AG04450 (cell line): ENCODE data around the gene ADARB2. TPM values are rescaled to one million over a fixed set of nuclear protein-coding genes. Genes with fewer than 3 reads are reported as not detected.

Source experiments
- CTCF ChIA-PET: fragments of 300-600, 350-600 bp; formaldehyde crosslinking; extraction: SDS; loops from one replicate; lab custom pipeline; 2022; ENCODE audit warnings: antibody characterized with exemption, inconsistent platforms; lab: Charles Lee
- POLR2A ChIA-PET: fragments of 350-600 bp; formaldehyde crosslinking; extraction: SDS; loops from one replicate; lab custom pipeline; 2021; ENCODE audit warnings: antibody characterized with exemption, inconsistent platforms; lab: Yijun Ruan, JAX
- DNase-seq: peaks from one replicate; pipeline ENCODE4 v3.0.0-alpha.2; 2011; ENCODE audit warnings: low read depth, low spot score
- H3K27ac ChIP-seq: one replicate; pipeline ENCODE4 v1.5.1; 2012; ENCODE audit warnings: low read depth, low read length, control low read depth
- H3K27me3 ChIP-seq: one replicate; pipeline ENCODE4 v1.6.0; 2012; ENCODE audit warnings: low read length; ENCODE audit not compliant: control insufficient read depth, insufficient read depth
- H3K4me3 ChIP-seq: 2 replicates; pipeline ENCODE4 v1.5.1; 2011; ENCODE audit warnings: mild to moderate bottlenecking, low read depth, low read length, control low read depth
- H3K9me3 ChIP-seq: 2 replicates; pipeline ENCODE4 v1.5.1; 2012; ENCODE audit warnings: low read length; ENCODE audit not compliant: control insufficient read depth, insufficient read depth
- polyA plus RNA-seq: library from polyadenylated mRNA; depleted of rRNA; stranded (reverse); fragments of >200 nt; gene quantifications from 2 replicates; pipeline ENCODE4 v1.2.3, GENCODE V29; 2011
- TF ChIP-seq, protein P1 (sequence below): IDR thresholded peaks from 2 replicates; pipeline ENCODE4 v1.5.1; 2011; ENCODE audit warnings: low read depth, low read length, control low read depth, inconsistent platforms

ADARB2 gene
- polyA plus RNA-seq, 1 experiment: not detected

DNA sequence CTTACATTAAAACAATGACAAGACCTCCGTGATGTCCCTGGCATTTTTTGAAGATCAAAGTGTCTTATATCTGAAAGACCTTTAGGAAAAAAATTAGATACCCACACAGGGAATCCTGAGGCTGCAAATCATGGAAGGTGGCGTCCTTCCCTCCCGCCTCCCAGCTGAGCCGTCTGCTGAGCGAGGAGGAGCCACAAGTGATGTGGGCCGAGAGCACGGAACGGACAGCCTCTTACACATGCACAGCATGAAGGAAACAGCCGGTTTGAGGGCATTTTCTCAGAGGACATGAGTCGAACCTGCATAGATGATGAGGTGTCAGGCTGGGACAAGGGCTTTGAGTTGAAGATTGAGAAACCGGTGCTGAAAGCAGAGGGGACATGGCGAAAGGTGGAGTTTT lies 163.3 kb downstream of the ADARB2 start:
- DNase-seq: no peak
- Histone ChIP-seq H3K4me3 (no peak overlapping the region), H3K27me3 (no peaks in the 10 kb centered on the region), H3K27ac (no peak overlapping the region), H3K9me3 (peaks cover 86% of the 10 kb centered on the region)
- TF ChIP-seq, protein P1, sequence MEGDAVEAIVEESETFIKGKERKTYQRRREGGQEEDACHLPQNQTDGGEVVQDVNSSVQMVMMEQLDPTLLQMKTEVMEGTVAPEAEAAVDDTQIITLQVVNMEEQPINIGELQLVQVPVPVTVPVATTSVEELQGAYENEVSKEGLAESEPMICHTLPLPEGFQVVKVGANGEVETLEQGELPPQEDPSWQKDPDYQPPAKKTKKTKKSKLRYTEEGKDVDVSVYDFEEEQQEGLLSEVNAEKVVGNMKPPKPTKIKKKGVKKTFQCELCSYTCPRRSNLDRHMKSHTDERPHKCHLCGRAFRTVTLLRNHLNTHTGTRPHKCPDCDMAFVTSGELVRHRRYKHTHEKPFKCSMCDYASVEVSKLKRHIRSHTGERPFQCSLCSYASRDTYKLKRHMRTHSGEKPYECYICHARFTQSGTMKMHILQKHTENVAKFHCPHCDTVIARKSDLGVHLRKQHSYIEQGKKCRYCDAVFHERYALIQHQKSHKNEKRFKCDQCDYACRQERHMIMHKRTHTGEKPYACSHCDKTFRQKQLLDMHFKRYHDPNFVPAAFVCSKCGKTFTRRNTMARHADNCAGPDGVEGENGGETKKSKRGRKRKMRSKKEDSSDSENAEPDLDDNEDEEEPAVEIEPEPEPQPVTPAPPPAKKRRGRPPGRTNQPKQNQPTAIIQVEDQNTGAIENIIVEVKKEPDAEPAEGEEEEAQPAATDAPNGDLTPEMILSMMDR: no peak
- ChIA-PET CTCF (no interaction called here), POLR2A (no interaction called here)

DNA sequence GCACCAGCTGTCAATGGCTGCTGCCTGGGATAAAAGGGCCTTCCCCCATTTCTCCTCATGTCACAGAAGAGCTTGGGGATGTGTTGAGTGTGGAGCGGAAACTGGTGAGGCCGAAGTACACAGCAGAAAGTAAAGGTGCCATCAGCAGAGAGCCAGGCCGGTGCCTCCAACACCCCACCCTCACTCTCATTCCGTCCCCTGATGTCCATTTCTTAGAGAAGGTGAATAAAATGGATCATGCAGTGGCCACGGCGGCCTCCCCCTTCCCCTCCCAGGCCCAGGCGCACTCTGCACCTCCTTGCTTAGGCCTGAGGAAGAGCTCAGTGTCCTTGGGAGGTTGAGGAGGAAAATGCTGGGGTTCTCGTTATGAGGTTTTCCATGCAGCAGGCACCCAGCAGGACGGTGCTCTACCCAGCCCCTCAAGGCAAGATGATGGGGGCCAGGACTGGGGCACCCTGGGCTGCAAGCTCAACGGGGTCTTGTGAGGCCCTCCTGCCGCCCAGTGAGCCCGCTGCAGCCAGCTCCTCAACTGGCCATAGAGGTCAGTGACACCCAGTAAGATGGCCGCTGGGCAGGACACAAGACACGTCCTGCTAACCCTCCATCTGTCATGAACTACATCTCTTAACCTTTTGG lies 163.9 kb downstream of the ADARB2 start:
- H3K27ac ChIP-seq: no peak overlapping the region
- ChIA-PET CTCF (no interaction called here), POLR2A (no interaction called here)
- H3K27me3 ChIP-seq: no peaks in the 10 kb centered on the region
- peaks cover 83% of the 10 kb centered on the region for H3K9me3 ChIP-seq
- DNase-seq: no peak
- TF ChIP-seq, protein P1: no peak
- H3K4me3 ChIP-seq: no peak overlapping the region

DNA sequence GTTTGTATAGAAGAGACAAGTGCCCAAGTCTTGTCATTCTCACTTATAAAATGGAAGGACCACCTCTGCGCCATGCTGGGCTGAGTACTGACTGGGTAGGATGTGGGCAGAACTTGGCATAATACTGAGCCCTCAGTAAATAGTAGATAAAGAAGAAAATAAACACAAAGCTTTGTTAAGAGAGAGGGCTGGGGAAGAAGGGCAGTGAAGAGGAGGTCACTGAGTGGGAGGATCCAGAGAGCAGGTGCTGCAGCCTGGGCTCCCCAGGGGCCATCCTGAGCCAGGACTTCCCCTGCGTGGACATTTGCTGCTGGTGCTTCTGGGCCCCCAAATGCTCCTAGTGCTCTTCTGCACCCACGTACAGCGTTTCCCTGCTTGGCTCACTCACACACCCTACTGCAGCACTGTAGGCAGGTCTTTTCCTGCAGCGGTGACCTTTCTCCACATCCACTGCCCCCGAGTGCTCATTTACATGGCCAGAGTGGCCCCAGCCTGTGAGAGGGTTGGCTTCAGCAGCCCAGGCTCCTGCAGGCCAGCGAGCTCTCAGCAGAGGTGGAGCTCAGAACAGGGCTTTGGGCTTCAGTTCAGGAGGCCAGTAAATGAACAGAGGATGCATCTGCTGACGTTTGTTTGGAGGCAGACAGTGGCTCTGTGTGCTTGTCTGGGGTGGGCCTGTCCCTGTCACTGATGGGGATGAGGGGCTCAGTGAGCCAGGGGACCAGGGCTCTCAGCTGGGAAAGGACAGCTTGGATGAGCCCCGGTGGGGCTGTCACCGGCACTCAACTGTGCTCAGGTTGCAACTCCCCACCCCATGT lies 164.6 kb downstream of the ADARB2 start:
- TF ChIP-seq, protein P1: no peak
- H3K4me3 ChIP-seq: no peak overlapping the region
- ChIA-PET POLR2A (no interaction called here), CTCF (no interaction called here)
- no peak for DNase-seq
- no peak overlapping the region for H3K27ac ChIP-seq
- no peaks in the 10 kb centered on the region for H3K27me3 ChIP-seq
- peaks cover 83% of the 10 kb centered on the region for H3K9me3 ChIP-seq

DNA sequence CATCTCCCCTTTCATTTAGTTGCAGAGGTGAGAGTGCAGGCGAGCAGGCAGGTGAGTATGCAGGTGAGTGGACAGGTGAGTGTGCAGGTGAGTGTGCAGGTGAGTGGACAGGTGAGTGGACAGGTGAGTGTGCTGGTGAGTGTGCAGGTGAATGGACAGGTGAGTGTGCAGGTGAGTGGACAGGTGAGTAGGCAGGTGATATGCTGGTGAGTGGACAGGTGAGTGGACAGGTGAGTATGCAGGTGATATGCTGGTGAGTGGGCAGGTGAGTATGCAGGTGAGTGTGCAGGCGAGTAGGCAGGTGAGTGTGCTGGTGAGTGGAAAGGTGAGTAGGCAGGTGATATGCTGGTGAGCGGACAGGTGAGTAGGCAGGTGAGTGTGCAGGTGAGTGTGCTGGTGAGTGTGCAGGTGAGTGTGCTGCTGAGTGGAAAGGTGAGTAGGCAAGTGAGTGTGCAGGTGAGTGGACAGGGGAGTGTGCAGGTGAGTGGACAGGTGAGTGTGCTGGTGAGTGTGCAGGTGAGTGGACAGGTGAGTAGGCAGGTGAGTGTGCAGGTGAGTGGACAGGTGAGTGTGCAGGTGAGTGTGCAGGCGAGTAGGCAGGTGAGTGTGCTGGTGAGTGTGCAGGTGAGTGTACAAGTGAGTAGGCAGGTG lies 165.6 kb downstream of the ADARB2 start:
- TF ChIP-seq, protein P1: no peak
- Histone ChIP-seq H3K9me3 (peaks cover 82% of the 10 kb centered on the region), H3K27ac (no peak overlapping the region), H3K4me3 (no peak overlapping the region), H3K27me3 (no peaks in the 10 kb centered on the region)
- ChIA-PET POLR2A (no interaction called here), CTCF (no interaction called here)
- no peak for DNase-seq
